ENCODE results near the gene IL15RA.

DNA sequence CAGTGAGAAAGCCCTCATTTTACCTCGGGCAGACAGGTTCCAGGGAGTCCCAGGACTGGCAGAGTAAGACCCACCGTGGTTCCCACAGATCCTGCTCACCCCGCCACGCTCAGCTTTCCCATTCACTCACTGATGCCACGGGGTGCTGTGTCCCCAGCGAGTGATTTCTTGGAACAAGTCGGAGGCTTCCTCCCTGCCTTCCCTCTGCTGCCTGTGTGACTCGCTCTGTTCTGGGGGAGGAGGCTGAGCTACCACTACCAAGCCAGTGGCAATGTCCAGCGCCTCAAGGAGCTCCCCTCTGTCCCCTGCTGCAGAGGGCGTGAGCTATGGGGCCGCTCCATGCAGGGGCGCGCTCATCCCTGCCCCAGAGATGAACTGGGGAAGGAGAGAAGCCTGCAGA is 12.6 kb downstream of the IL15RA start:
- TF ChIP-seq POLR2A (IDR thresholded peaks at IDR 0.05), result no peak
- TF ChIP-seq, protein P1, sequence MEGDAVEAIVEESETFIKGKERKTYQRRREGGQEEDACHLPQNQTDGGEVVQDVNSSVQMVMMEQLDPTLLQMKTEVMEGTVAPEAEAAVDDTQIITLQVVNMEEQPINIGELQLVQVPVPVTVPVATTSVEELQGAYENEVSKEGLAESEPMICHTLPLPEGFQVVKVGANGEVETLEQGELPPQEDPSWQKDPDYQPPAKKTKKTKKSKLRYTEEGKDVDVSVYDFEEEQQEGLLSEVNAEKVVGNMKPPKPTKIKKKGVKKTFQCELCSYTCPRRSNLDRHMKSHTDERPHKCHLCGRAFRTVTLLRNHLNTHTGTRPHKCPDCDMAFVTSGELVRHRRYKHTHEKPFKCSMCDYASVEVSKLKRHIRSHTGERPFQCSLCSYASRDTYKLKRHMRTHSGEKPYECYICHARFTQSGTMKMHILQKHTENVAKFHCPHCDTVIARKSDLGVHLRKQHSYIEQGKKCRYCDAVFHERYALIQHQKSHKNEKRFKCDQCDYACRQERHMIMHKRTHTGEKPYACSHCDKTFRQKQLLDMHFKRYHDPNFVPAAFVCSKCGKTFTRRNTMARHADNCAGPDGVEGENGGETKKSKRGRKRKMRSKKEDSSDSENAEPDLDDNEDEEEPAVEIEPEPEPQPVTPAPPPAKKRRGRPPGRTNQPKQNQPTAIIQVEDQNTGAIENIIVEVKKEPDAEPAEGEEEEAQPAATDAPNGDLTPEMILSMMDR (IDR thresholded peaks at IDR 0.05), result no peak

All from esophagus squamous epithelium (tissue), 4 donors.